C1 segment of cervical spinal cord (tissue), 14 donors: ENCODE measurements around the gene RAET1L.
A peak's percentile ranks its signal among the peaks of the same experiment; 100 is the strongest.
"Not testable (repeated sequence)": the region's sequence is repeated elsewhere in the genome, so short reads cannot be mapped to it uniquely, and the experiment has no call there.

Experiments used
- DNase-seq, 14 donors: peaks; one replicate each; lab custom pipeline; 2025; lab: John Stamatoyannopoulos, UW

Gene RAET1L

GRCh38 chr6:150025201-150025917 lies at the start of gene RAET1L:
RAET1L (minus strand) TSS chr6:150025532; CDS start chr6:150025471, 61 bp downstream.
- DNase-seq: no peak

- DNase-seq: no peak
These were observed 49.7 kb upstream of the RAET1L start for GRCh38 chr6:150075034-150075421.

DNA sequence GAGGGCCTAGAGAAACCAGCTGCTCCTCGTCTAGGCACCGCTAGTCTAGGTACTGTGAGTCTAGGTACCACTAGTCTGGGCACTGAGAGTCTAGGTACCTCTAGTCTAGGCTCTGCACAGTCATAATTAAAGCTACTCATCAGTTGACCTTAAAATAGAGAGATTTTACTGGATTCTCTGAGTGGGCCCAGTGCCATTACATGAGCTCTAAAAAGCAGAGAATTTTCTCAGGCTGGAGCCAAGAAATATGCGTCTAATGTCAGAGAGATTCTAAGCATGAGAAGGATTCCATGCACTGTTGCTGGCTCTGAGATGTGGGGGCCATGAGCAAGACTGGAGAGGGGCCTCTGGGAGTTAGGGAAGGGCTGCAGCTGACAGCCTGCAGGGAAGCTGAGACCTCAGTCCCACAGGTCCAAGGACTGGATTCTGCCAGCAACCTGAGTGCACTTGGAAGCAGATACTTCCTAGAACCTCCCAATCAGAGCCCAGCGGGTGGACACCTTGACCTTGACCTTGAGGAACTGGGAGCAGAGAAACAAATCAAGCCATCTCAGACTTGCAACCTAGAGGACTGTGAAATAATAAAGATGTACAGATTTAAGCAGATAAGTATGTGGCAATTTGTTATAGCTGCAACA lies 49.2 kb upstream of the RAET1L start:
- not testable (repeated sequence) for DNase-seq

GRCh38 chr6:150072201-150072600 lies 46.9 kb upstream of the RAET1L start:
- DNase-seq: no peak

- DNase-seq: no peak
These were observed 45.0 kb upstream of the RAET1L start for GRCh38 chr6:150070236-150070818.

- no peak for DNase-seq
These were observed 44.4 kb upstream of the RAET1L start for GRCh38 chr6:150069706-150070105.

- peak in 10 of 14 donors; percentile 16 to 86 (median 44) for DNase-seq
These were observed 43.7 kb upstream of the RAET1L start, which contains the start of gene ULBP3 for GRCh38 chr6:150068720-150069648. ULBP3 (minus strand) TSS chr6:150069121; CDS start chr6:150069066, 55 bp downstream.

DNA sequence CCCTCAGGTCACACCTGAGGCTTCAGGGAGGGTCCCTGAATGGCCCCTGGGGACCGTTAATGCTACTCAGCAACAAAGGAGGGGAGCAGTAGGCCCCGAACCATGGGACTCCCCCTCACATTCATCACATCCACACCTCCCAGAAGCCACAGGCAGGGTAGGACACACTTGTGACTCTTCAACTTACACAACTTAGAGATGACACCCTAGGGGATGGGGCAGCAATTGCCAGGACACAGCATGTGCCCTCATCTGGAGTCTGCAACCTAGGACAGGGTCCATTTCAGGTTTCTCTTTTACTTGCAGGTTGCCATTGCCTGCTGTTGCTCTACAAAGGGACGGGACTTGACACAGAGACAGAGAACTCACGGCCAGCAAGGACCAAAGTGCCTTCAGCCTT lies 42.8 kb upstream of the RAET1L start:
- DNase-seq: no peak

- DNase-seq: no peak
These were observed 39.8 kb upstream of the RAET1L start for GRCh38 chr6:150065083-150065482.

DNA sequence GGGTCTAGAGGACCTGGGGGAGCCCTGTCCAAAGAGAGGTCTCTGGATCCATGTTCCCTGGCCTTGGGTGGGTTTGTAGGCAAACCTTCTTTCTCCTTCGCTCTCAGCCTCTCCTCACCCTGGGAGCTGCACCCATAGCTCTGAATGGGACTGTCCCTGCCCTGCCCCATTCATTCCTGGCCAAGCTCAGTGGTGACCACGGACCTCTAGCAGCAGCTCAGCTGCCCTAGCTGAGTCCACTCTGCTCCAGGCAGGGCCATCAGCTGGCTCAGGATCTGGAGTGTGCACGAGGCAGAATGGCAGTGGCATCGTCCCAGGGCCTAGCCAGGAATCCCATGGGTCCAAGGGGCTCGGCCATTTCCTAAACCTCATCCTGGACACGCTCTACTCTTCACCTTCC lies 38.3 kb upstream of the RAET1L start:
- no peak for DNase-seq

DNA sequence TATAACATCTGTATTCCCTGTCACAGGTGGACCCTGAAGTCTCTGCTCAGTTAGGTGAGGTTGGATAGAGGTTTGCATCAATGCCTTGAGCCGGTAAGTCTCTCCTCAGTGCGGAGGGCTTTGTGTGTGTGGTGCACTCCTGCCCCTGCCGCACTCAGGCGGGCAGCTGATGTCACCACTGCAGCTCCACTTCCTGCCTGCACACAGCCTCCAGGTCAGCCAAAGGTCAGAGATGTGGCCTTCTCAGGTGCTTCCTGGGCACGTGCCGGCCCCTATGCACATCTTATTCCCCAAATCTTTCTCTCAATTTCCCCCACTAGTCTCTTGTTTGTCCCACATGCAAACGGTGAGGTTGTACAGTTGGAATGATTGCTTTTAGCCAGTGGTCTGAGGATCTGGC lies 34.6 kb upstream of the RAET1L start:
- not testable (repeated sequence) for DNase-seq

DNA sequence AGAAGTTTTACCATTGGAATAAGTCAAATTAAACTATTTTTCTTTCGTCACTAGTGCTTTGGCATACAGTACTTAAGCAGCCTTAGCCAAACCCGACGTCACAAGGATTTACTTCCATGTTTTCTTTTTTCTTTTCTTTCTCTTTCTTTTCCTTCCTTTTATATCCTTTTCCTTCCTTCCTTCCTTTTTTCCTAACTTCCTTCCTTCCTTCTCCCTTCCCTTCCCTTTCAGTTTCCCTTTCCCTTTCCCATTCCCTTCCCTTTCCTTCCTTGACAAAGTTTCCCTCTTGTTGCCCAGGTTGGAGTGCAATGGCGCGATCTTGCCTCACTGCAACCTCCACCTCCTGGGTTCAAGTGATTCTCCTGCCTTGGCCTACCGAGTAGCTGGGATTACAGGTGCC lies 33.7 kb upstream of the RAET1L start:
- no peak for DNase-seq

DNA sequence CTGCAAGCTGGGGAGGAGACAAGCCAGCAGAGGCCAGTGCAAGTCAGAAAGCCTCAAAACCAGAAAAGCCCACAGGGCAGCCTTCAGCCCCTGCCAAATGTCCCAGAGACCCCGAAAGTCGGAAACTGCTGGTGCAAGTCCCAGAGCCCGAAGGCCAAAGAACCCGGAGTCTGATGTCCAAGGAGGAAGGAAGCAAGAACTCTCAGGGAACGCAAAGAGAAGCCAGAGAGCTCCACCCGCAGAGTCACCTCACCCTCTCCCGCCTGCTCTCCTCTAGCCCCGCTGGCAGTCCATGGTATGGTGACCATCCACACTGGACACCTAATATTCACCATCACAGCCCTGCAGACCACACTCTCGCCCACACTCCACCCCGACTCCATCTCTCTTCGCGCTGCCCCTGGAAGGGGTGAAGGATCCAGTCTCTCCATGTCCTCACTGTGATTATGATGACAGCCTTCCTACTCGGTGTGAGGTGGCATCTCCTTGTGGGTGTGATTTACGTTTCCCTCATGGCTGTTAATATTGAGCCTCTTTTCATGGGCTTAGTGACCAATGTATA lies 33.0 kb upstream of the RAET1L start:
- DNase-seq: no peak

GRCh38 chr6:150057501-150057951 lies 32.2 kb upstream of the RAET1L start:
- no peak for DNase-seq

DNA sequence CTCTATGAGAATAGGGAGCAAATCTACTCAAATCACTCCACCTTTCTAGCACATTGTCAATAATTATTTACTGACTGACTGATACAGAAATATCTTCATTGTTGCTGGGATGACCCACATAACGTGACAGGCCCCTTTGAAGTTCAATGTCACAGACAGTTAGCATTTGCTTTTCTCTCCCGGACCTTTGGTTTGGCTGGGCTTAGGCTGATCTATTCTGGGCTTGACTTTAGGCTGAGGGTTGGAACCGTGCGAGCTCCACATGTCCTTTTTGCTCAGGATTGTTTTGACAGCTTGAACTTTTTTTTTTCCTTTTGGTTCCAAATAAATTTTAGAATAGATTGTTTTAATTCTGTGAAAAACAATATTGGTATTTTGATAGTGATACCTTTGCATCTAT lies 31.6 kb upstream of the RAET1L start:
- DNase-seq: no peak

DNA sequence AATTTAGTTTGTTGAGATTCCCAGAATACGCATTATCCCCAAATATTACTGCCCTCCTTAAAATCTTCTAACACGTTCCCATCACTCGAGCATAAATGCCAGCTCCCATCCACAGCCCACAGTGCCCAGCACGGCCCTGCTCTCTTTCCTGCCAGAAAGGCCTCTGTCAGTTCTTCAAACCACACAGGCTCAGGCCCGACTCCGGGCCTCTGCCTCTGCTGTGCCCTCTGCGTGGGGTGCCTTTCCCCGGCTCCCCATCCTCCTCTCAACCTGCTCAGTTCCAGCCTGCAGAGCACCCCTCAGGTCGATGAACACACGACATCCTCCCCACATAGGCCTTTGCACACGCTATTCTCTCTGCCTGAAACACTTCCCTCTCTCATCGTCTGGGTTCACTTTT lies 30.8 kb upstream of the RAET1L start:
- DNase-seq: no peak

DNA sequence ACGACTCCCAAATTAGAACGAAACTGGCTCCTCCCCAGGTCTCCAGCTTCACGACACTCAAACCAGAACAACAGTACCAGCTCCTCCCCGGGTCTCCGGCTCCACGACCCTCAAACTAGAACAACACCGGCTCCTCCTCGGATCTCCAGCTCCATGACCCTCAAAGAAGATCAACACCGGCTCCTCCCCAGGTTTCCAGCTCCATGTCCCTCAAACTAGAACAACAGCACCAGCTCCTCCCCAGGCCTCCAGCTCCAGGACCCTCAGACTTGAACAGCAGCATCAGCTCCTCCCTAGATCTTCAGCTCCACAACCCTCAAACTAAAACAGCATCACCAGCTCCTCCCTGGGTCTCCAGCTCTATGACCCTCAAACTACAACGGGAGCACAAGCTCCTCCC lies 29.8 kb upstream of the RAET1L start:
- DNase-seq: no peak

DNA sequence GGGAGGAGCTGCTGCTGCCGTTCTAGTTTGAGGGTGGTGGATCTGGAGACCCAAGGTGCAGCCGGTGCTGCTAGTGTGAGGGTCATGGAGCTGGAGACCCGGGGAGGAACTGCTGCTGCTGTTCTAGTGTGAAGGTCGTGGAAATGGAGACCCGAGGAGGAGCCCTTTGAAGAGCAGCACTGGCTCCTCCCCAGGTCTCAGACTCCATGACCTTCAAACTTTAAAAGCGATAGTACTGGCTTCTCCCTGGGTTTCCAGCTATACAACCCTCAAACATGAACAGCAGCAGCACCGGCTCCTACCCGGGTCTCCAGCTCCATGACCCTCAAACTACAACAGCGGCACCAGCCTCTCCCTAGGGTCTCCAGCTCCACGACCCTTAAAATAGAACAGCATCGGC lies 28.1 kb upstream of the RAET1L start:
- DNase-seq: no peak

DNA sequence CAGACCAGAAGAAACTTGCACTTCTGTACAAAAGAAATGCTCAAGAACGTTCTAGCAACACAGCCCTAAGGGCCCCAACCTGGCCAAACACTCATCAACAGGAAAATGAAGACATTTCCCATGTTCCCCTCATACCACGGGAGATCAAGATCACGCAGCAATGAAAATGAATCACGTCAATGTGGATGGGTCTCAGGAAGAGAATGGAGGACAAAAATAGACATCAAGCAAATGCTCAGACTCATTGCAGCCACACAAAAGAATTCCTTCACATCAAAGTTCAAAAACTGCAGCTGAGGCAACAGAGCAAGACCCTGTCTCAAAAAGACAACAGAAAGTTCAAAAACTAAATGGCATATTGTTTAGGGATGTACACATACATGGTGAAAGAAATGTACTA lies 25.5 kb upstream of the RAET1L start:
- no peak for DNase-seq

DNA sequence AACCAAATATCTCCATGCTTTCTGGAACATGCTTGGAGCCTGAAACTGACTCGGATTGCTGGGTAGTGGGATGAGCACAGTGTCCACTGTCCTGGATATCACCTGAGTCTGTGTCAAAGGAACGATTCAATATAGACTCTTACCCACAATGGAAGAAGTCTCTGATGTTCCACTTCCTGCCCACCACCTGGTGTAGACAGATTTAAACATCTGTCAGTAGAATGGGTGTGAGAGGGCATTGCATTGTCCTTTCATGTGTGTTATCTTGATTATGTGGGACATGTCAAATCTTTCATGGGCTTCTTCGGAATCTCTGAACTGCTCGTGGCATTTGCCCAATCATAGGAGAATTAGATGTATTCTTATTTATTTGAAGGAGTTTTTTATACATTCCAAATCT lies 22.8 kb upstream of the RAET1L start:
- no peak for DNase-seq

GRCh38 chr6:150046943-150047342 lies 21.6 kb upstream of the RAET1L start:
- no peak for DNase-seq
